HG03460 (cell line): ENCODE measurements around the gene RANBP17.
"Not testable (repeated sequence)": the region's sequence is repeated elsewhere in the genome, so short reads cannot be mapped to it uniquely, and the experiment has no call there.

Experiments
- ATAC-seq: cut with Tn5 transposase; IDR thresholded peaks from one replicate; pipeline ENCODE4 v1.9.1; 2021; ENCODE audit not compliant: unreplicated experiment

RANBP17 gene

DNA sequence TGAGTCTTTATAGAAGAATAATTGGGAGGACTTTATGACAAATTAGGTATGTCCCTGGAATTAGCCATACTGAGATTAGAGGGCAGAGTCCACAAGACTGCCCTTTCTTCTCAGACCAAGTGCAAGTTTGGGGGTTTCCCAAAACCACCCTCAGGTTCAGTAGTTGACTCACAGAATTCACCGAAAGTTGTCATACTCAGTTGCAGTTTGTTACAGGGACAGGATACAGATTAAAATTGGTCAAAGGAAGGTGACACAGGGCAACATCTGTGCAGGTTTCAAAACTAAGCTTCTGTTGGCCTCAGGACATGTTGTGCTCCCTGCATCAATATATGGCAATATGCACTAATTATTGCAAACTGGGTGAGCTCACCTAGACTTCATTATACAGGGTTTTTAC is 3.8 kb downstream of the RANBP17 start:
- no peak for ATAC-seq

DNA sequence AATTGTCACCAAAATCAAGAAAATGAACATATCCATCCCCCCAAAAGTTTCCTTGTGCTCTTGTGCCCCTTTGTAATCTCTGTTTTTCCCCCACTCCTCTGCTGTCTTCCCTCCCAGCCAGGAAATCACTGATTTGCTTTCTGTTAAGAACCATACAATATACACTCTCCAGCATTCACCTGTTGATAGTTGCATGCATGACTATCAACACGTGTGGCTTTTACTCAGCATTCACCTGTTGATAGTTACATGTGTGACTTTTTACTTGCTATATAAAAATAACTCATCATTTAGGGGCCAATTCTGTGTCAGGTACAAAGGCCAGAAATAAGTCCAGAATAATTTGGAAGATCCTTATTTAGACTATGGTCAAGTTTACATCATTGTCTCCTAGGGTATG is 6.0 kb downstream of the RANBP17 start:
- no peak for ATAC-seq

DNA sequence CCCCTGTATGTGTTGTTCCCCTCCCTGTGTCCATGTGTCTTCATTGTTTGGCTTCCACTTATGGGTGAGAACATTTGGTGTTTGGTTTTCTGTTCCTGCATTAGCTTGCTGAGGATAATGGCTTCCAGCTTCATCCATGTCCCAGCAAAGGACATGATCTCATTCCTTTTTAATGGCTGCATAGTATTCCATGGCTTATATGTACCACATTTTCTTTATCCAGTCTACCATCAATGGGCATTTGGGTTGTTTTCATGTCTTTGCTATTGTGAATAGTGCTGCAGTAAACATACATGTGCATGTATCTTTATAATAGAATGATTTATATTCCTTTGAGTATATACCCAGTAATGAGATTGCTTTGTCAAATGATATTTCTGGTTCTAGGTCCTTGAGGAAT is 8.6 kb downstream of the RANBP17 start:
- not testable (repeated sequence) for ATAC-seq

DNA sequence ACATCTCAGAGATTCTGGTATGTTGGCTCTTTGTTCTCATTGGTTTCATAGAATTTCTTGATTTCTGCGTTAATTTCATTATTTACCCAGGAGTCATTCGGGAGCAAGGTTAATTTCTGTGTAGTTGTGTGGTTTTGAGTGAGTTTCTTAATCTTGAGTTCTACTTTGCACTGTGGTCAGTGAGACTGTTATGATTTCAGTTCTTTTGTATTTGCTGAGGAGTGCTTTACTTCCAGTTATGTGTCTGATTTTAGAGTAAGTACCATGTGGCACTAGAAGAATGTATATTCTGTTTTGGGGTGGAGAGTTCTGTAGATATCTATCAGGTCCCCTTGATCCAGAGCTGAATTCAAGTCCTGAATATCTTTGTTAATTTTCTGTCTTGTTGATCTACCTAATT is 12.2 kb downstream of the RANBP17 start:
- no peak for ATAC-seq

DNA sequence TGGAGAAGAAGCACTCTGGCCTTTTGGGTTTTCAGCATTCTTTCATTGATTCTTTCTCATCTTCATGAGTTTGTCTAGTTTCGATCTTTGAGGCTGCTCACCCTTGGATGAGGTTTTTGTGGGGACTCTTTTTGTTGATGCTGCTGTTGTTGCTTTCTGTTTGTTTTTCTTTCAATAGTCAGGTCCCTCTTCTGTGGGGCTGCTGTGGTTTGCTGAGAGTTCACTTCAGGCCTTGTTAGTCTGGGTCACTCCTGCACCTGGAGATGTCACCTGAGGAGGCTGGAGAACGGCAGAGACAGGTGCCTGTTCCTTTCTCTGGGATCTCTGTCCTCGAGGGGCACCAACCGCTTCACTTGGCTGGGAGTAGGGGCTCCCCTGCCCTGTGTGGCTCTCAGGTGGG is 14.0 kb downstream of the RANBP17 start:
- ATAC-seq, result no peak

DNA sequence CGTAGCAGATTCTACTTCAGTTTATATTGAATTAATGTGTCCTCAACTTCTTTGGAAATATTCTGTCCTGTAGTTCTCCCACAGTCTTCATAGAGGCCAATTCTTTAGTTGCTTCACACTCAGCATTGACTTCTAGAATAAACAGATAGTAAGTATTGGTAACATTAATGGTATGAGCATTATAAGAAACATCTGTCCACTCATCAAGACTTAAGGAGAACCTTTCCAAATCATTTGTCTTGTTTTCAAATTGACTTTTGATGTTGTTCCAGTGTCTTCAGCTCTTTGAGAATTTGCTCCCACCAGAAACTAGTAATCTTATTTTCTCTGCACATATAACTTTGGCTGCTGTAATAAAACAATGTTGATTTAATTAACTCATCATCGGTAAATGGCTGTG is 18.3 kb downstream of the RANBP17 start:
- ATAC-seq, result no peak

DNA sequence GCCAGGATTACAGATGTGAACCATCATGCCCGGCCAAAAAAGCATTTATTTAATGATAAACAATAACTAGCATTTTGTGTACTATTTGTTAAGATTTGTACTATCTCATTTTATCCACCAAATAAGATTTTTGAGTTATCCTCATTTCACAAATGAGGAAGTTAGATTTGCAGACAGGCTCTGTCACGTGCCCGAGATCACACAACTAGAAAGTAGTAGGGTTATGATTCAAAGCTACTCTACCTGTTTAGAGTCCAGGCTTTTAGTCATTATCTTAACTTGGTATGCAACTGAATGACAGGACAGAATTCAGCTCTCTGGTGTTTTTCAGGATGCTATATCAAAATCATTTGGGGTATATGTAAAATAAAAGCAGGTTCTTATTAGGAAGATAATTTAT is 20.5 kb downstream of the RANBP17 start:
- ATAC-seq, result no peak

DNA sequence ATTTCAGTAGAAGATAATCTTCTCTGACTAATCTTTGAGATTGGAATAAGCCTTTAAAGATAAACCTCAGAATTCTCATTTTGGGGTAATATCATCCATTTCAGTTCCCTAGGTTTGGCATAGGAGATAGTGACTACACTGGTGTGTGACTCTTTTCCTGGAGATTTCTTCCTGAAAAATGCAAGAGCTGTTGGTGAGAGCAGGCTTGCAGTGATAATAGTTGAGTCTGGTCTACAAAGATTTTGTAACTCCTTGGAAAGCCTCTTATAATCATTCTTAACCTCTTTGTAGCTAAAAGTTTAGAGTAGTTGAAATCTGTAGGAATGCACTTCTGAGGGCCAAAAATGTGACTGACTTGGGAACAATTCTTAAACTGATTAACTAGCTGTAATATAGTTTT is 23.4 kb downstream of the RANBP17 start:
- no peak for ATAC-seq

DNA sequence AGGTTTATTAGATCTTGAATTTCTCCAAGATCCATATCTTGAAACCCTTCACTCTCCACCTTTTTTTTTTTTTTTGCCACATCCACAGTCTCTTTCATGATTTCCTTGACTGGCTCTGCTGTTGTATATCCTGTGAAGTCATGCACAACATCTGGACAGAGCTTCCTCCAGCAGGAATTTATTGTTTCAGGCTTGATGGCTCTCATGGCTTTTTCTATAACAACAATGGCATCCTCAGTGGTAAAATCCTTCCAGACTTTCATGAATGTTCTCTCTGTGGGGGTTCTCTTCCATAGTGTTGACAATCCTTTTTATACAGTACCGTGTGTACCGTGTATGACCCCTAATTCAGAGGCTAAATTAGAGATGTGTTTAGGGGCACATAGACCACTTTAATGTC is 24.0 kb downstream of the RANBP17 start:
- no peak for ATAC-seq

DNA sequence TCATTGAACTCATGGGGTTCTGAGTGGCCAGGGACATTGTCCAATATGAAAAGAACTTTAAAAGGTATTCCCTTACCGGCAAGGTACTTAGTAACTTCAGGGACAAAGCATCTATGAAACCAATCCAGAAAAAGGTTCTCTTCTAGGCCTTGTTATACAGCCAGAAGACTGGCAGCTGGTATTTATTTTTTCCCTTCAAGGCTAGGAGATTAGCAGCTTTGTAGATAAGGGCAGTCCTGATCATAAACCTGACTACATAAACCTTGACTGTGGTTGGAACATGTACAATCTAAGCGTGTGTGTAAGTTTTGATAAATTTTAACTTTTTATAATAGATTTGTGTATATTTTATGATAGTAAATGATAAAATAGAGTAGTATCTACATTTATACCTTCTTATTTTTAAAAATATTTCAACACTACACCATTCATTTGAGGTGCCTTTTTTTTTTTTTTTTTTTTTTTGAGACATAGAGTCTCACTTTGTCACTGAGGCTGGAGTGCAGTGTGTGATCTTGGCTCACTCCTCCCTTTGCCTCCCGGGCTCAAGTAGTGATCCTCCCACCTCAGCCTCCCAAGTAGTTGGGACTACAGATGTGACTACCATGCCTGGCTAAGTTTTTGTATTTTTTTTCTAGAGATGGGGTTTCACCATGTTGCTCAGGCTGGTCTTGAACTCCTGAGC is 24.5 kb downstream of the RANBP17 start:
- ATAC-seq, result no peak

DNA sequence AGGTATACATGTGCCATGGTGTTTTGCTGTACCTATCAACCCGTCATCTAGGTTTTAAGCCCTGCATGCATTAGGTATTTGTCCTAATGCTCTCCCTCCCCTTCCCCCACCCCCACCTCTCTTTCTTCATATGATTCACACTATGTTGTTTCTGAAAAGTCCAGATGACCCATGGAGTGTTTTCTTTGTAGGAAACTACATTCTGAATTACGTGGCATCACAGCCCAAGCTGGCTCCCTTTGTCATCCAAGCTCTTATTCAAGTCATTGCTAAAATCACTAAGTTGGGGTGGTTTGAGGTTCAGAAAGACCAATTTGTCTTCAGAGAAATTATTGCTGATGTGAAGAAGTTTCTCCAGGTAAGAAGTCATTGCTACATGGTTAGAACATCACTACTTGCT is 30.4 kb downstream of the RANBP17 start:
- no peak for ATAC-seq

DNA sequence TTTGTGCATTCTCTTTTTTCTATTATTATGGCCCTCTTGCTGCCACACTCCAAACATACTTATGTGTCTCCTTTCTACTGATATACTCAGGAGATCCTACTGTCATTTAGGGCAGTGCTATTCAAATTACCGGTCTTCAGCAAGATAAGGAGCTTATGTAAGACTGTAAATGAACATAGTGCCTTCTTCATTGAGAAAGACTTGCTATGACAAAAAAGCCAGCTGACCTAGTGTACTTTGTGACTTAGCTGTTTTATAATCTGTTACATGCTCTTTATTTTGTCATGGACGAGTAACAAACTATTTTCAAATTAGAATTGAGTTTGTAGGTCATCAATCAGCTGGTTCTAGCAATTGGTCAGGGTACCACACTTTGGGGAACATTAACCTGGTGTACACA is 32.8 kb downstream of the RANBP17 start:
- no peak for ATAC-seq

DNA sequence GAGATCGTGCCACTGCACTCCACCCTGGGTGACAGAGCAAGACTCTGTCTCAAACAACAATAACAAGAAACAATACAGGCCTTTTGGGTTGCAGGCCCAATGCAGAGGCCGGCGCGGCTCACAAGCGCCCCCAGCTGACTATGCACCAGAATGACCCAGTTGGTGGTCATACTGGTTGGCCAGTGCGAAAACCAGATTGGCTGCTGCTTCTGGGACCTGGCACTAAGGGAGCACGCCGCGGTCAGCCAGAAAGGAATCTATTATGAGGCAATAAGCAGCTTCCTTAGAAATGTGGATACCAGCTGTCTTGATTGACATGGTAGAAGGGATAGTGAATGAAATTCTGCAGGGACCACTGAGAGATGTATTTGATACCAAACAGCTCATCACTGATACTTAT is 35.0 kb downstream of the RANBP17 start:
- ATAC-seq, result no peak

DNA sequence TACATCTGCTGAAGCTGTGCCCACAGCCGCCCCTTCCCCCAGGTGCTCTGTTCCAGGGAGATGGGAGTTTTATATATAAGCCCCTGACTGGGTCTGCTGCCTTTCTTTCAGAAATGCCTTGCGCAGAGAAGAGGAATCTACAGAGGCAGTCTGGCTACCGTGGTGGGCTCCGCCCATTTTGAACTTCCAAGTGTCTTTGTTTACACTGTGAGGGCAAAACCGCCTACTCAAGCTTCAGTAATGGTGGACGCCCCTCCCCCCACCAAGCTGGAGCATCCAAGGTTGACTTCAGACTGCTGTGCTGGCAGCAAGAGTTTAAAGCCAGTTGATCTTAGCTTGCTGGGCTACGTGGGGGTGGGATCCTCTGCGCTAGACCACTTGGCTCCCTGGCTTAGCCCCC is 41.3 kb downstream of the RANBP17 start:
- no peak for ATAC-seq

DNA sequence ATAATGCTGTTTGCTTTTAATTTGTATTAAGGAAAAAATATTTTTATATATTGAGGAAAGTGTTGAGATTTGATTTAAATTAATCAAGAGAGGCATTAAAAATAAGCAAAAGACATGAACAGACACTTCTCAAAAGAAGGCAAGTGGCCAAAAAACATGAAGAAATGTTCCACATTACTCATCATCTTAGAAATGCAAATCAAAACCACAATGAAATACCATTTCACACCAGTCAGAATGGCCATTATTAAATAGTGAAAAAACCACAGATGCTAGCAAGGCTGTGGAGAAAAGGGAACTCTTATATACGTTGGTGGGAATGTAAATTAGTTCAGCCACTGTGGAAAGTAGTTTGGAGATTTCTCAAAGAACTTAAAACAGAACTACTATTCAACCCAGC is 45.9 kb downstream of the RANBP17 start:
- ATAC-seq, result no peak

DNA sequence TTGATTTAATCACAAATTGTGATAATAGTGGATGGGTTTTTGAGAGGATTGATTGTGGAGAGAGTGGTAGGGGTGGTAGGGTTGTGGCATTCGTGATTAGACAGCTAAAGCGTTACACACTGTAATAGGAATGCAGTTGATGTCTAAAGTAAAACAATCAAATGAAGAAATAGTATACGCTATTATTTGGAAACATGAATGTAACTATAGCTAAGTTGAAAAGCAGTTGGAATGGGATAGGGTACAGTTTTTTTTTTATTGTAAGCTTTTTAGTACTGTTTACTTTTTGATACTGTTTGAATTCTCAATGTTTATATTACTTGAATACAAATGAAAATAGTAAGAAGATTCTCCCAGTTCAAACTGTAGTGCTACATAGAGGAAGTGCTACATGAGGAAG is 51.8 kb downstream of the RANBP17 start:
- ATAC-seq, result no peak

DNA sequence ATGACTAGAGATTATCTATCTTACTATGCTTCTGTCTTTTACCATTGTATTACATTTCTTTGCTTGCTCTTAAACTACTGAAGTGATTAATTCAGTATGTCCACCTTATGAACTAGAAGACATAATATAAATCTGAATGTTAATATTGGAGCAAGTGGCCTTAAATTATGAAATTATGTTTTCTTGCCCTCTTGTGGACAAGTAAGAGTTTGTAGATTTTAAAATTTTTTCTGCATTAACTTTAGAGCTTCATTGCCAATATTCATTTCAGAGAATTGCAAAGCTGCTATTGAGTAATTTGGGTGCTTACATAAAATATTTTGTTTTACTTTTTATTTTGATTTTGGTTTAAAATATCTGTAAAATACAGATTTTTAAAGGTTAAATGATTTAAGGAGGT is 55.3 kb downstream of the RANBP17 start:
- no peak for ATAC-seq

DNA sequence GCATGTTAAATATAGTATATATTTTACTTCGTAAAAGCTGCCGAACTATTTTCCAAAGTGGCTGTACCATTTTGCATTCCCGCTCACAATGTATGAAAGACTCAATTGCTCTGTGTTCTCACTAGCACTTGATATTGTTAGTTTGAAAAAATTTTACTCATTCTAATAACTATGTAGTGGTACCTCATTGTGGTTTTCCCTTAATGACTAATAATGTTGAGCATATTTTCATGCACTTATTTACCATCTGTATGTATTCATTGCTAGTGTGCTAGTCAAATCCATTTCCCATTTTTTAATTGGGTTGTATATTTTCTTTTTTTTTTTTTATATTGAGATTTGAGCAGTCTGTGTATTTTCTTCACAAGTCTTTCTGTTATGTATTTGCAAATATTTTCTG is 58.4 kb downstream of the RANBP17 start:
- ATAC-seq, result no peak

DNA sequence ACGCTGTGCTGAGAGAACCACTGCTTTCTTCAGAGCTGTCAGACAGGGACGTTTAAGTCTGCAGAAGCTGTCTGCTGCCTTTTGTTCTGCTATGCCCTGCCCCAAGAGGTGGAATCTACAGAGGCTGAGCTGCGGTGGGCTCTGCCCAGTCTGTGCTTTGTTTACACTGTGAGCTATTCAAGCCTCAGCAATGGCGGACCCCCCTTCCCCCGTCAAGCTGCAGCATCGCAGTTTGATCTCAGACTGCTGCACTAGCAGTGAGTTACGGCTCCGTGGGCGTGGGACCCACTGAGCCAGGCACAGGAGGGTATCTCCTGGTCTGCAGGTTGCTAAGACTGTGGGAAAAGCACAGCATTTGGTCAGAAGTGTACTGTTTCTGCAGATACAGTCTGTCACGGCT is 60.5 kb downstream of the RANBP17 start:
- ATAC-seq, result not testable (repeated sequence)

DNA sequence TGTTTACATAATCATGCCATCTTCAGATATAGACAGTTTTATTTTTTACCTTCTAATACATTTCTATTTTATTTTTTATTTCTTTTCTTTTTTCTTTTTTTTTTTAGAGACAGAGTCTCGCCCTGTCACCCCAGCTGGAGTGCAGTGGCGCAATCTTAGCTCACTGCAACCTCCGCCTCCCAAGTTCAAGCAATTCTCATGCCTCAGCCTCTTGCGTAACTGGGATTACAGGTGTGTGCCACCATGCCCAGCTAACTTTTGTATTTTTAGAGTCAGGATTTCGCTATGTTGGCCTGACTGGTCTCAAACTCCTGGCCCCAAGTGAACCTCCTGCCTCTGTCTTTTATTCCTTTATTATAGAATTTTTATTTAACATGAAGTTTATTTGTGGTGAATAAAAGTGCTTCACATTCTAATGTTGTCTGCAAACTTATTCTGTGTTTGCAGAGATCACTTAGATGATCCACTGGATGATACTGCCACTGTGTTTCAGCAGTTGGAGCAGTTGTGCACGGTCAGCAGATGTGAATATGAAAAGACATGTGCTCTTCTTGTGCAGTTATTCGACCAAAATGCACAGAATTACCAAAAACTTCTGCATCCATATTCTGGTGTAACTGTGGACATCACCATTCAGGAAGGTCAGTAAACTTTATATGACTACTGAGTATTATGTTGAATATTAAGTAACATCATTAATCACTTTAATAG is 62.2 kb downstream of the RANBP17 start:
- no peak for ATAC-seq

DNA sequence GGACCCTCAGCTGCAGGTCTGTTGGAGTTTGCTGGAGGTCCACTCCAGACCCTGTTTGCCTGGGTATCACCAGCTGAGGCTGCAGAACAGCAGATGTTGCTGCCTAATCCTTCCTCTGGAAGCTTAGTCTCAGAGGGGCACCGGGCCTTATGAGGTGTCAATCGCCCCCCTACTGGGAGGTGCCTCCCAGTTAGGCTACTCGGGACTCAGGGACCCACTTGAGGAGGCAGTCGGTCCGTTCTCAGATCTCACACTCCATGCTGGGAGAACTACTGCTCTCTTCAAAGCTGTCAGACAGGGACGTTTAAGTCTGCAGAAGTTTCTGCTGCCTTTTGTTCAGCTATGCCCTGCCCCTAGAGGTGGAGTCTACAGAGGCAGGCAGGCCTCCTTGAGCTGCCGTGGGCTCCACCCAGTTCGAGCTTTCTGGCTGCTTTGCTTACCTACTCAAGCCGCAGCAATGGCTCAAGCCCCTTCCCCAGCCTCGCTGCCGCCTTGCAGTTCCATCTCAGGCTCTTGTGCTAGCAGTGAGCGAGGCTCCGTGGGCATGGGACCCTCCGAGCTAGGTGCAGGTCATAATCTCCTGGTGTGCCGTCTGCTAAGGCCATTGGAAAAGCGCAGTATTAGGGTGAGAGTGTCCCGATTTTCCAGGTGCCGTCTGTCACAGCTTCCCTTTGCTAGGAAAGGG is 73.9 kb downstream of the RANBP17 start:
- not testable (repeated sequence) for ATAC-seq

DNA sequence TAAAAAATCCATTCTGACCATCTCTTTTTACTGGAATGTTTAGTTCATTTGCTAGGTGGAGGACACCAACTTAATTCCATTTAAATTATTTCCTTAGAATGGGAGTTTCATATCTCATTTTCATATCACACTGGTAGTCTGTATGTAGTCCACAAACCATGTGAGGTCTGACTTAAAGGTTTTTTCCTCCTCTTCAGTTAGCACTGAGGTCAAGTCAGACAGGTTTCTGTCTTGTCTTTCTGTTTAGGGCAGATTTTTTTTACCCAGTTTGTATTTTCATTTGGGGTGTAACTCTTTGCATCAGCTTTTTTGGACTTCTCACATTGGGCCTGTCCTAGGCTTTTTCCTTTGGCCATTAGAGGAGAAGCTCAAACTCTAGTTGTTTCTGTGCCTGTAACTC is 75.3 kb downstream of the RANBP17 start:
- no peak for ATAC-seq
